ENCODE measurements around the gene MSRB1.
"Not testable (repeated sequence)": the region's sequence is repeated elsewhere in the genome, so short reads cannot be mapped to it uniquely, and the experiment has no call there.

MSRB1 gene

DNA sequence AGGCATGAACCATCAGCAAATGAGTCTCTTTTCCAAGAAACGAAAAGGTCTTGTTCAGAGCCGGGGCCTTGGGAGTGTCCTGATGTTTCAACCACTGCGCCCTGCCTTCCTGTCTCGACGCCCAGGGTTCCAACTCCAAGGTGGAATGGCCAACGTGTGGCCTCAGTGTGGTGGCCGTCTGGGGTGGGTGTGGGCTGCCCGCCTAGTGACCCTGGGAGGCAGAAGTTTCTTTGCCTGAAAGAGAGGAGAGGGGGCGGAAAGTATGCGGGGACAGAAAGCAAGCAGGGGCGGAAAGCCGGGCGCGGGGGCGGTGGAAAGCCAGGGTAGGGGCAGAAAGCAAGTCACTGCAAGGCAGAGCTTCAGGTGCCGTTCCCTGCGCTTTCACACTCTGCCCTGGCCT, 4.1 kb downstream of the MSRB1 start:
- no peak for DNase-seq (ENCODE audit: low spot score)

- no peak for DNase-seq (ENCODE audit: low spot score)
Observed at GRCh38 chr16:1938316-1938715, 4.7 kb downstream of the MSRB1 start.

GRCh38 chr16:1936945-1937479, 6.0 kb downstream of the MSRB1 start:
- no peak for DNase-seq (ENCODE audit: low spot score)

DNA sequence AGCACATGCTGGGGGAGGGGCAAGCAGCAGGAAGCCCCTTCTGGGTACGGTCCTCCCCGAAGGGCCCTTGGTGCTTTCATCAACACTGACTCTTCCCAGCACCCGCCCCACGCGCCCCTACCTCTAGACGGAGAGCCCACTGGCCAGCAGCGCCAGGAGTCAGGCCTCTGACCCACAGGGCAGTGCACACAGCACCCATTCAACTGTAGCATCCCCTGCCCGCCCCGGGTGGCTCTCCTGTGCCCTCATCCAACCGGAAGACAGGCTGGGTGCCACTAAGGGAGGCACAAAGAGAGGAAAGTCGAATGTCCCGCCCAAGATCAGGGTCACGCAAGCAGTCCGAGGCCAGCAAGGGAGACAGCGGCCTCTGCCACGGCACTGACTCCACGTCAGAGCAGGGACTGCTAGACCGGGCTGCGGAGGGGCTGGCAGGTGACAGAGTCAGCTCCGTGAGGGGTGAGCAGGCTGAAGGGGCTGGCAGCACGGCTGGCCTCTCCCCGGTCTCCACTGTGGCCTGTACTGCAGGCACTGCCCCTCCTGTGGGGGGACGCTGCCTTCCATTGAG, 9.8 kb downstream of the MSRB1 start:
- DNase-seq (ENCODE audit: low spot score): no peak

DNA sequence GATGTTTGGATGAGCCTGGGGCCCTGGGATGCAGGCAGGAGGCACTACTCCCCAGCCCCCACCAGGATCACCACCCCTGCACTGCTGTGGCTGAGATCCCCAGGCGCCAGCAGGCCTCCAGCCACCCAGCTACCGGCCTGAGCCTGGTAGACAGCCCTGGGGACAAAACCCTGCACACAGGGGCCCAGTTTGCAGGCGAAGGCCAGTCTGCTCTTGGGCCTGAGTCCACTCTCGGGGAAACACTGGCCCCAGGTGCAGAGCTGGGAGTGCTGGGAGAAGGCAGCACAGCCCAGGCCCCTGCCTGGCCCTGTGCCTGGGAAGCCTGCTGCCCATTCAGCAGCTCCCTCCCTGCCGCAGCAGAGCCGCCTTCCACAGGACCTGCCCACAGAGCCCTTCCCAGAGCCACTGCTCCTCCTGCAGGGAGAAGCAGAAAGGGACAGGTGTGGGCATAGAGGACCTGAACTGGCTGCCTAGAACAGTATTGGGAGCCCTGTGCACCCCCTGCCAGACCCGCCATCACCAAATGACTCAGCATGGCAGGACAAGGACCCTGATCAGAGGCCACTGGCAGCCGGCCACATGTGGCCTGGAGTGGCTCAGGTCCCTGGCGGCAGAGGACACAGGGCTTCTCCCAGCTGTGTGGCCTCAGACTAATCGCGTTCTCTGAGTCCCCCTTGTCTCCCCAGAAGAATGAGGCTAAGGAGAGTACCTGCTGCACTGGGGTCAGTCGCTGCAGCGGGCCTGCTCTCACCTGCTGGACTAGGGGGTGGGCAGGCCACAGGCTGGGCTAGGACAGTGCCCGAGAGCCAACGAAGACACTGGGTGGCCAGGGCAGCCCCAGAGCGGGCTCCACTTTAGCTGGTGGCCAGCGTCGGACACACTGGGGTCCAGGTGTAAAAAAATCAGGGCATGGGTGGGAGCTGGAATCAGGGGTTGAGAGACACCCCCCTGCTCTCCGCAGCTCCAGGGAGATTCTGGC, 10.7 kb downstream of the MSRB1 start:
- no peak for DNase-seq (ENCODE audit: low spot score)

DNA sequence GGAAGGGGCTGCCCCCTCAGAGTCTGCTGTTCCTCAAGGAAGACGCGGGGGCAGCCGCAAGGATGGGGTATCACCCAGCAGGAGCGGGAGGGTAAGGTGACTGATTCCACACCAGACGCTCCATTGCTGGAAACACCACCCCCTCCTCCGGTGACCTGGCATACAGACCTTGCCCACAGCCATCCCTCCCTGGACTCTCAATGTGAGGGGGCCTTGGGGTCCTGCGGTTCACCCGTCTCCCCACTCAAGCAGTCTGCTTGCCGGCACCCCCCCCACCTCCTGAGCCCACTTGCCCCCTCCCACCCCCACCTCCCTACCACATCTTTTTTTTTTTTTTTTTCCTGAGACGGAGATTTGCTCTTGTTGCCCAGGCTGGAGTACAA, 12.7 kb downstream of the MSRB1 start:
- no peak for DNase-seq (ENCODE audit: low spot score)

- peak; percentile 98 for DNase-seq (ENCODE audit: low spot score)
Observed at GRCh38 chr16:1929578-1930337, 13.2 kb downstream of the MSRB1 start.

DNA sequence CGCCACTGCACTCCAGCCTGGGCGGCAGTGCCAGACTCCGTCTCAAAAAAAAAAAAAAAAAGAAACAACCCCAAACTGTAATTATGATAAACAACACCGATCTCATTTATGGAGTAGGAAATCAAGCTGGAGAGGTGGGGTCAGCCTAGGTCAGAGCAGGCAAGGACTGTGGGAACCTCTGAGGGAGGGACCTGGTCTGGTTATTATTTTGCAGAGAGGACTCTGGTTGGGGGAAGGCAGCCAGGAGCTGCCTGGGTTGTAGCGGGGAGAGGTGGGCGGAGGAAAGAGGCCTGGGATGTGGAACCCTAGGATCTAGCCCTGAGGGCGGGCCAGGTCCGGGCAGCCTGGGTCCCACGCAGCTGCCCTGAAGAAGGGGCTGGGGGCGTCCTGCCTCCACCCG, 13.9 kb downstream of the MSRB1 start:
- DNase-seq (ENCODE audit: low spot score): peak; percentile 59

GRCh38 chr16:1926271-1926670, 16.7 kb downstream of the MSRB1 start:
- no peak for DNase-seq (ENCODE audit: low spot score)

DNA sequence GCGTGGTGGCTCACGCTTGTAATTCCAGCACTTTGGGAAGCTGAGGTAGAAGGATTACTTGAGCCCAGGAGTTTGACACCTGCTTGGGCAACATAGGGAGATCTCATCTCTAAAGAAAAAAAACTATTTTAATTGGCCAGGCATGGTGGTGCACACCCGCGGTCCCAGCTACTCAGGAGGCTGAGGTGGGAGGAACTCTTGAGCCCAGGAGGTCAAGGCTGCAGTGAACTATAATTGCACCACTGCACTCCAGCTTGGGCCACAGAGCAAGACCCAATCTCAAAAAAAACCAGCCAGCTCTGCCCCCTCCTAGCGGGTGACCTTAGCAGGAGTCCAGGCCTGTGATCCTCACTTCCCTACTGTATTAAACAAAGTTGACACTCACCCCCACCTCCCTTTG, 18.9 kb downstream of the MSRB1 start:
- DNase-seq (ENCODE audit: low spot score): no peak

DNA sequence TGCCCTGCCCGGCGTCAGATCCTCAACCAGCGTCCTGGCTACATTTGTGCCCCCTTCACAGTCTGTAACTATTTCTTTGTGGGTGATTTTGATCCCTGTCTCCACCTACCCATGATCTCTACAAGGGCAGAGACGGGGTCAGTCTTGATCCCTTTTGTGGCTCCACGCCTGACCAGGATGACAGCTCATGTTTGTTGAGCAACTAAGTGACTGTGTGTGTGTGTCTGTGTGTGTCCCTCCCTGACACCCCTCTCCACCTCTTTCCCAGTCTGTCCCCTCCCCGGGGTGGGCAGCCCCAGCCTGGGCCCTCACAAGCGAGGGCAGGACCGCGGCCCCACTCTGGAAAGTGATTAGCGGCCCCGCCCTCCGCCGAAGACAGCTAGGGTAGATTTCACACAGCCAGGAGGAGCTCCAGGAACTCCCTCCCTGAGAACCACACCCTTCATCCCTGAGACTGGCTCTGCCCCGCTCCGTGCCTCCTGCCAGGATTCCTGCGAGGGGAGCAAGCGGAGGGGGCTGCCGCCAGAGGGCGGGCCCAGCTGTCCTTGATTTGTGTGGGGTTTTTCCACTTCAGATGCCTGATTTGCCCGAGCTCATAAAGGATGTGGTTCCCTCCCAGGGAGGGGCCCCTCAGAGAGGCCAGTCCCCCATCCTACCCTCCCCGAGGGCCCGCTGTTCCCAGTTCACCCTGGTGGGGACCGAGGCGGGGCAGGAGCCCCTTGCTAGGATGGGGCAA, 19.5 kb downstream of the MSRB1 start:
- DNase-seq (ENCODE audit: low spot score): peak; percentile 69

- no peak for DNase-seq (ENCODE audit: low spot score)
Observed at GRCh38 chr16:1922357-1922756, 20.6 kb downstream of the MSRB1 start.

GRCh38 chr16:1920727-1921171, 22.2 kb downstream of the MSRB1 start:
- DNase-seq (ENCODE audit: low spot score): no peak

GRCh38 chr16:1920122-1920521, 22.9 kb downstream of the MSRB1 start:
- DNase-seq (ENCODE audit: low spot score): not testable (repeated sequence)

DNA sequence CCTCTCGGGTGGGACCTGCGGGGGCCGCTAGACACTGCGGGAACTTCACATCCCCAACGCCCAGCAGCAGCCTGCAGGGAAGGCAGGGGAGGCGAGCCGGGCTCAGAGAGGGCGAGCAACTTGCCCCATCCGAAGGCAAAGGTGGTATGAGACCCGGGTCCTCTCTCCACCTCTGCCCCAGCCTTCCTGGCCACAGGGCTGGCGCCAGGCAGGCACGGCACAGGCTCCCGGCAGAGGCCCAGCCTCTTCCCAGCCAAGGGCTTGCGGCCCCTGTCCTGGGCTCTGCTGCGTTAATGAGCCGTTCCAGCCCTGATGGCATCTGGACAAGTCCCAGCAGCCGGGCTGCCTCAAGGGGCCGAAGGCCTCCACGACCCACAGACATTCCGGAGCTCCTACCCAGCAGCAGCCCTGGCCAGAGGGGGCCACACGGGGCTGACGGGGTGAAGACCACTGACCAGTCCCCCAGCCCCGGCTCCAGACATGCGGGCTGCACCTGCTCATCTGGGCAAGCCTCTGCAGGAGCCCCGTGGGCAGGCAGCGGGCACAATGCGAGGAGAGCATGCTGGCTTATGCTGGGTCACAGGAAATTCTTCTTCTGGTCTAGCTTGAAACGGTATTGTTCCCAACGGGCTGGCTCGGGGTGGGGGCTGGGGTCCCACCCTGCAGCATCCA, 23.5 kb downstream of the MSRB1 start:
- no peak for DNase-seq (ENCODE audit: low spot score)

- DNase-seq (ENCODE audit: low spot score): no peak
Observed at GRCh38 chr16:1918351-1919326, 24.4 kb downstream of the MSRB1 start, which contains the start of gene HS3ST6. Gene HS3ST6 (minus strand): TSS chr16:1918415. CDS start chr16:1918323, 92 bp downstream.

- no peak for DNase-seq (ENCODE audit: low spot score)
Observed at GRCh38 chr16:1917665-1918350, 25.2 kb downstream of the MSRB1 start.

GRCh38 chr16:1917056-1917664, 25.8 kb downstream of the MSRB1 start:
- no peak for DNase-seq (ENCODE audit: low spot score)

DNA sequence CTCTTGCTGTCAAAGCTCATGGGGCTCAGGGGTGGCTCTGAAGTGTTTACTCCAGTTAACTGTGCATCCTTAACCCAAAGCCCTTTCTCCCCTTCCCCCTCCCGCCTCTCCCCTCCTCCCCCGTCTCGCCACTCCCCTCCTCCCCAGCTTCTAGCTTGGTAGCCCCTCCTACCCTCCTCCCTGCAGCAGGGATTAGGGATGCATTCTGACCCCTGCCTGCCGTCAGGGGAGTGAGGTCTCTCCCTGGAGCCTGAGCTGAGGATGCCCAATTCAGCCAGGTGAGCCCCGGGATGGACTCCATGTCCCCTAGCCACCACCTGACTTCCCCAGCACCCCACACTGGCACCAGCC, 26.4 kb downstream of the MSRB1 start:
- no peak for DNase-seq (ENCODE audit: low spot score)

Measured in AG08395 (cell line).